Stimulated activated CD8-positive, alpha-beta memory T cell treated with anti-CD3 and anti-CD28 coated beads, Interleukin-15, amount 100 ng/mL, for 48 hours (primary cell): ENCODE measurements around the gene ZBTB4.
"Not testable (repeated sequence)": the region's sequence is repeated elsewhere in the genome, so short reads cannot be mapped to it uniquely, and the experiment has no call there.

Experiments
- DNase-seq, 2 donors: peaks; one replicate each; pipeline ENCODE4 v3.0.0-alpha.2; 2020; ENCODE audit warnings: low read depth in 2 of 2

The ZBTB4 gene

DNA sequence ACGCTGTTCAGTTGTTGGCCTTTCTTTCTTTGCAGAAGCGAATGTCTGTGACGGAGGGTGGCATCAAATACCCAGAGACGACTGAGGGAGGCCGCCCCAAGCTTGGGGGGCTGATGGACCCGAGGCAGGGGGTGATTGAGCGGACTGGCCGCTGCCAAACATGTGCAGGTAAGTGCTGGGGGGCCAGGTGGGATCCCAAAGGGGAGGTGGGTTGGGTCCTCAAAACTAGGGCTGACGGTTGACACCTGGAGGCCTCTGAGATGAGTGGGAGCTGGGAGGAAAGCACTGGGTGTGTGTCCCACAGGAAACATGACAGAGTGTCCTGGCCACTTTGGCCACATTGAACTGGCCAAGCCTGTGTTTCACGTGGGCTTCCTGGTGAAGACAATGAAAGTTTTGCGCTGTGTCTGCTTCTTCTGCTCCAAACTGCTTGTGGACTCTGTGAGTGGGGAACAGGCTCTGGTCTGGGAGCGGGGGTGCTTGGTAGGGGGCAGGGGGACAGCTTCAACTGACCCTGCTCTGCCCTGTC, 16.5 kb upstream of the ZBTB4 start:
- no peak for DNase-seq

DNA sequence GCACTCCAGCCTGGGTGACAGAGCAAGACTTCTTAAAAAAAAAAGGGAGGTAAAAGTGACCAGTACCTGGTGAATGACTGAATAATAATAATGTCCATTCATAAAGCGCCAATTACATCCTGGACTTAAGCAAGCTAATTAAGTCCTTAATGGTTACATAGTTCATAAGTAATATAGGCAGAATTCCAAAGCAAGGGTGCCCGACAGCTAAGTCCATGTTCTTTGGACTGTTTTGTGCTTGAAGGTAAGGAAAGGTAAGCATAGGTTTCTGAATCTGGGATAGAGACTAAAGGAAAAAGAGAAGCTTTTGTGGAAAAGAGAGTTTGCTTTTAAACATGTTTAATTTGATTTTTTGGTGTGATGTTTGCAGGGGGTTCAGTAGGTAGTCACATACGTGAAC, 14.5 kb upstream of the ZBTB4 start:
- no peak for DNase-seq

DNA sequence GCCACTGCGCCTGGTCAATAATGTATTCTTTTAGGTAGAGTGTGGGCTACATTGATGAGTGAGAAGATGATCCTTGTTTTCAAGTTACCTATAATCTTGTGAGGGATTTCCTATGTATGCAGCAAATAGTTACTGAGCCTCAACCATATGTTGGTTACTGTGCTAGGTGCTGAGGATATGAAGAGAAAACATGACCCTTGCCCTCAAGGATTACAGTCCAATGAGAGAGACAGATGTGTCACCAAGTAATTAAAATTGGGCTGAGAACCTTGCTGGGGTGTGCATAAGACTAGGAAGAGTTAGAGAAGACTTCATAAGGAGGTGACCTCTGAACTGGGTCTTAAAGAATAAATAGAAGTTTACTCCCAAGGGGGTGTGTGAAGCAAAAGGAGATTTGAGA, 12.2 kb upstream of the ZBTB4 start:
- DNase-seq = no peak

DNA sequence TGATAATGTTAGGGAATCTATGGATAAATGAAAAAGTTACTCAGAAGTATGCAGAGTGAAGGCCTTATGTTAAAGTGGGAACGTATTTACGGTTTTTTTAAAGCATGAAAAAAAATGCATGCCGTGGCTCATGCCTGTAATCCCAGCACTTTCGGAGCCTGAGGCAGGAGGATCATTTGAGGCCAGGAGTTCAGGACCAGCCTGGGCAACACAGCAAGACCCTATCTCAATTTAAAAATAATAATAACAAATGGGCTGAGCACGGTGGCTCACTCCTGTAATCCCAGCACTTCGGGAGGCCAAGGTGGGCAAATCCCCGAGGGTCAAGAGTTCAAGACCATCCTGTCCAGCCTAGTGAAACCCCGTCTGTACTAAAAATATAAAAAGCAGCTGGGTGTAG, 10.7 kb upstream of the ZBTB4 start:
- DNase-seq = no peak

DNA sequence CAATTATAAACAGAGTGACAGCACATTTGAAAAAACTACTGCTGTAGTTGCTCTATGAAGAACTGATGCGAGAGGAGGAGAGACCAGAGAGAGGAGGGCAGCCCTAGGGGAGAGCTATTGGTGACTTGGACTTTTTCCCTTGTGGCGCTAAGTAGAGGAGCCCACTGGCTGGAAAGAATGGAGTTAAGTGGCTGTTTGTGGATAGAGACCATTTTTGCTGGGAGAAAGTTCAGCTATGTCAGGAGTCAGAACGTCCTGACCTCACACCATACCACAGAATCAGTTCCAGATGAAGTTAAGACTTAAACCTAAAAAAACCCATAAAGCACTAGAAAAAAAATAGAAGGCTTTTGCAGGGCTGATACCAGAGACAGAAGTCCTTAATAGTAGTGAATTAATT, 6.8 kb upstream of the ZBTB4 start:
- DNase-seq = no peak

DNA sequence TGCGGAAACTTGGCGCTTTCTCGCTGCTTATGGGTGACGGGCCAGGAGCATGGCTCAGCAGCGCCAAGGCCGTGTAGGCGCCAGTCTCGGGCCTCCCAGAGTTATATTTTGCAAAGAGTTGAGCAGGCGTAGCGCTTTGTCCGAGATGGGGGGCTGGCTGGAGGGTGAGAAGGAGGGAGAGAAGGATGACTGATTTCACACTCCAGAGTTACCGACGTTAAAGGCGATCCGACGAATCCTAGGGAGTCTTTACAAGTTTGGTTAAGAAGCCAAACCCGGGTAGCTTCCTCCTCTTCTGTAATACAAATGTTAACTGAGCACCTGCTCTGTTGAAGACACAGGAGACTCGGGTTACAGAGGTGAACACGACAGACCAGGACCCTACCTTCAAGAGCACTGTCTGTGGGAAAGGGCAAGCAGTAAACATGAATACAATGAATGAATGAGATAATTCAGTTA, 5.5 kb upstream of the ZBTB4 start:
- no peak for DNase-seq

DNA sequence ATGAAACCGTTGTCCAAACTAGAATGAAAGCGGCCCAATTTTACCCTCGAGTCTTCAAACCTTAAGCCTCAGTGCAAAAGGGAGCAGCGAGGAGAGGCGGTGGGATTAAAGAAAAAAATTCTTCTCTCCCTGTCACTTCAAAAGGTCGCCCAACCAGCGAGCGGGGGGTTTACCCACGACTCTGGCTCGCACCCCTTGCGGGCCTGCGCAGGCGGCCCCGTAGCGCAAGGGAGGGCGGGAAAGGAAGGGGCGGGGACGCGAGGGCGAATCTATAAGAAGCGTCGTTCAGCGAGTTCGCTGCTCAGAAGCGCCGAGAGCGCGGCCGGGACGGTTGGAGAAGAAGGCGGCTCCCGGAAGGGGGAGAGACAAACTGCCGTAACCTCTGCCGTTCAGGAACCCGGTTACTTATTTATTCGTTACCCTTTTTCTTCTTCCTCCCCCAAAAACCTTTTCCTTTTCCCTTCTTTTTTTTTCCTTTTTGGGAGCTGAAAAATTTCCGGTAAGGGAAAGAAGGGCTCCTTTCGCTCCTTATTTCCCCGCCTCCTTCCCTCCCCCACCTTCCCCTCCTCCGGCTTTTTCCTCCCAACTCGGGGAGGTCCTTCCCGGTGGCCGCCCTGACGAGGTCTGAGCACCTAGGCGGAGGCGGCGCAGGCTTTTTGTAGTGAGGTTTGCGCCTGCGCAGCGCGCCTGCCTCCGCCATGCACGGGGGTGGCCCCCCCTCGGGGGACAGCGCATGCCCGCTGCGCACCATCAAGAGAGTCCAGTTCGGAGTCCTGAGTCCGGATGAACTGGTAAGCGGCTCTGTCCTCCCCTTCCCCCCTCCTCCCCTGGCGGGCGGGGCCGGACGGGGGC, 4.9 kb upstream of the ZBTB4 start, which contains the start of gene POLR2A:
Gene POLR2A, plus strand, starts transcription at position 300 of the 852 bp plus-strand sequence.
- peak; percentile 94 for DNase-seq

DNA sequence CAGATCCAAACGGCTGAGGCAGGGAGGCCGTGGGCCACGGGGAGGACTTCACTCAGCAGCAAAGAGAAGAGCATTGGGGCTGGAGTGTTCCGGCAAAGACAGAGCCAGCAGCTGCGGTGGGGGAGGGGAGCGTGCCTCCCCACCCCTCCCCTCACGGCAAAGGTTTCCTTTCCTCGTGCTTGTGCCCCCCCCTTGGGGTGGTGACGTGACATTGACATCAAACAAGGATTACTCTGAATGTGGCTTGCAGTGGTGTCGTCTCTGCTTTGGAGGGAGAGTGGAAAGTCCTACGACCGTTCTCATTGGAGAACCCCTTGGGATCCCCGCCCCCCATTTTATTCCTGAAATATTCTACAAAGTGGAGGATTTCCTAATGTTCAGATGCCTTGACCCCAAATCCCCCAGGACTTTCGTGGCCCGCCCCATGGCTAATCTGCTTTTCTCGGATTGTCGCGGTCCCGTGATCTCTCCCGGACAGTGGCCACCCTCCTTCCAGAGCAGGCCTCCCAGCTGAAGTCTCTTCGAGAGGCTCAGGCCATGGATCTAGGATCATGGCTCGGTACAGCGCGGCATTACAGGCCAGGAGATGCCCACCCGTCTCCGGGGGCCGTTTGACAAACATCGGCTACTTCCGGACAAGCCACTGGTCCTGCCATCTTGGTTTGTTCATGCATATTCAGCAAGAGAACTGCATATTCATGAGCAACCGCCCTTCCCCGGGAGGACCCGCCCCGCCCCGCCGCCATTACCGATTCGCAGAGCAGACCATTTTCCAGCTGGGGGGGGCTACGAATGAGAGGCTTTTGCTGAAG, 4.0 kb upstream of the ZBTB4 start:
- peak; percentile 80 to 88 for DNase-seq

DNA sequence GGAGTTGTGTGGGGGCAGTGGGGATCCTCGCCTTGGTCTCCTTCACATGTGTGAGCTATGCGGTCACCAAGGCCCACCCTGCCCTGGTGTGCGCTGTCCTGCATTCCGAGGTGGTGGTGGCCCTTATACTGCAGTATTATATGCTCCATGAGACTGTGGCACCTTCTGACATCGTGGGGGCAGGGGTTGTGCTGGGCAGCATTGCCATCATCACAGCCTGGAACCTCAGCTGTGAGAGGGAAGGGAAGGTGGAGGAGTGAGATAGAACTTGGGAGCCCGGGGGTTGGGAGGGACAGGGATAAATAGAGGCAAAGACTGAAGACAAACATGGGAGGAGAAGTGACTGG, 3.3 kb upstream of the ZBTB4 start:
- not testable (repeated sequence) for DNase-seq

DNA sequence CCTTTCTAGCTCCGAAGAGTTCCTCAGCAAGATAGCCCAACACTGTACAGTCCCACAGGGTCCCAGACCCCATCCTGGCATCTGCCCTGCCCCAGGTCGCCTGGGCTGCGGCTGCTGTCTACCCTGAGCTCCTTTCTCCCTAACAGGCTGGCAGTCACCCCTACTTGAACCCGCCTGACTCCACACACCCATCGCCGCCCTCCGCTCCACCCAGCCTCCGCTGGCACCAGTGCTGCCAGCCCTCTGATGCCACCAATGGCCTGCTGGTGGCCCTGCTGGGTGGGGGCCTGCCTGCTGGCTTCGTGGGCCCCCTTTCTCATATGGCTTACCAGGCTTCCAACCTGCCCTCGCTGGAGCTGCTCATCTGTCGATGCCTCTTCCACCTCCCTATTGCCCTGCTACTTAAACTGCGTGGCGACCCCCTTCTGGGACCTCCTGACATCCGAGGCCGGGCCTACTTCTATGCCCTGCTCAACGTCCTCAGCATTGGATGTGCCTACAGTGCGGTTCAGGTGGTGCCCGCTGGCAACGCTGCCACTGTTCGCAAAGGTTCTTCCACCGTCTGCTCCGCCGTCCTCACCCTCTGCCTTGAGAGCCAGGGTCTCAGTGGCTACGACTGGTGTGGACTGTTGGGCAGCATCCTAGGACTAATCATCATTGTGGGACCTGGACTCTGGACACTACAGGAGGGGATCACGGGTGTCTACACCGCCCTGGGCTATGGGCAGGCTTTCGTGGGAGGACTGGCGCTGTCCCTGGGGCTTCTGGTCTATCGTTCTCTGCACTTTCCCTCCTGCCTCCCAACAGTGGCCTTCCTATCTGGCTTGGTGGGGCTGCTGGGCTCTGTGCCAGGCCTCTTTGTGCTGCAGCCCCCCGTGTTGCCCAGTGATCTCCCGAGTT, 2.7 kb upstream of the ZBTB4 start:
- DNase-seq = not testable (repeated sequence)

DNA sequence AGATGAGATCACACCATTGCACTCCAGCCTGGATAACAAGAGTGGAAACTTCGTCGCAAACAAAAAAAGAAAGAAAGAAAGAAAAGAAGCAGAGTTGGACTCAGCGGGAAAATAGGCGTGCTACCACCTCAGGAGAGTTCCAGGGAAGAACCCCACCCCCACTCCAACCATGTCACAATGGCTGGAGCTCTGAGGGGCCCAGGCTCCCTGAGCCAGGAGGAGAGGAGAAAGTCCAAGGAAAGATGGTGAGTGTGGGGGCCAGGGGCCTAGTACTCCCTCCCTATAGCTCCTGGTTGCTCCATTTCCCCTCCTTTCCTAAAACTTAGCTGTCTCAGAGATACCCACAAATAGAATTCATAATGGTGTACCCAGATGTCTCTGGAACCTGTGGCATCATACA, 1.8 kb upstream of the ZBTB4 start, which contains the start of gene SLC35G6:
Gene SLC35G6, plus strand, starts transcription at position 172 of the 400 bp plus-strand sequence. Its CDS starts 71 bp downstream, at position 243.
- not testable (repeated sequence) for DNase-seq

DNA sequence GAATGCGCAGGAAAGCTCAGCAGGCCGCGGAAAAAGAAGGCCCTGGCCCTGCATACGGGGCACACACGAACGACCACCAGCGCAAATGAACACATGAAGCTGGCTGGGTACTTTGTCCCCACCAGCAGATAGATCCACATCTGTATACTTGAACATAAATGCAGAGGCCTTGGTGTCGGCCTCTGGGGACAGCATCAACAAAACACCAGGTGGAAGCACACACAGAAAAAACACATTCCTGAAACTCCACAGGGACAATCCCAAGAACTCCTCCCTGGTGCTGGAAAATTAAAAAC, 606 bp upstream of the ZBTB4 start:
- no peak for DNase-seq

DNA sequence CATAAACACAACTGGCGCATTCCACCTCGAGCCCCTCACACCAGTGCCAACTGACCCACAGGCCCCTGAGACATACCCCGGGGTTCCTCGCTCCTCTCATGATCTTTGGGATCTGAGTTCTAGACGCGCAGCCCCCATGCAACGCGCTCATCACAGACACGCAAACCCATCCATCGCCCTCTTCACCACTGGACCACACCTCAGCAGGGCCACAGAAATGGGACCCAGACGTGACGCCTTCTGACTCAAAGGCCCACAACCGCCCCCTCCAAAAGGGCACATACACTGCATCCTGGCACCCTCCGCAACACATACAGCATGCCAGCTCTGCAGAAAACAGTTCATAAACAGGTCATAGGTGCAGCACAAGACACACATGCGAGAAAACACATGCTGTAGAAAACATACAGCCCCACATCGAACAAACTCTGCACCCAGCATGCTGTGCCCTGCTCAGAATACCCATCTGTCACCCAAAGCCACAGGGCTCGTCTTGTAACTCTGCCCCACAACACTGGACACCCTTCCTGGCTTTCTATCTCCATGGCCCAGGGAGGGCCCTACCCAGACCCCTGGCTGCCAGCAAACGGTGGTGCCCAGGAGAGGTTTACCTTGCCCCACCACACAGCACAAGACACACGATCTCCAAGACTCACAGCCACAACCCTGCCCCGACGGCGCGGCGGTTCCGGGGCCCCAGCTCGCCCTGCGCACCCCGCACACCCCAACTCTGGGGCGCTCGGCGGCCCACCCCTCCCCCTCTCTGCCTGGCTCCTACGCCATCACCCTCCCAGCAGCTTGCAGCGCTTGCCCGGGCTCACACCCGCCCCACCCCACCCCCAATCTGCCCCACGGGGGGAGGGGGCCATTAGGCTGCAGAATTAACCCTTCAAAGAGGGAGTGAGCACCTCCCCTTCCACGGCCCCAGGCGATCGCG, 887 bp downstream of the ZBTB4 start:
- DNase-seq = peak in 1 of 2 donors; percentile 42

DNA sequence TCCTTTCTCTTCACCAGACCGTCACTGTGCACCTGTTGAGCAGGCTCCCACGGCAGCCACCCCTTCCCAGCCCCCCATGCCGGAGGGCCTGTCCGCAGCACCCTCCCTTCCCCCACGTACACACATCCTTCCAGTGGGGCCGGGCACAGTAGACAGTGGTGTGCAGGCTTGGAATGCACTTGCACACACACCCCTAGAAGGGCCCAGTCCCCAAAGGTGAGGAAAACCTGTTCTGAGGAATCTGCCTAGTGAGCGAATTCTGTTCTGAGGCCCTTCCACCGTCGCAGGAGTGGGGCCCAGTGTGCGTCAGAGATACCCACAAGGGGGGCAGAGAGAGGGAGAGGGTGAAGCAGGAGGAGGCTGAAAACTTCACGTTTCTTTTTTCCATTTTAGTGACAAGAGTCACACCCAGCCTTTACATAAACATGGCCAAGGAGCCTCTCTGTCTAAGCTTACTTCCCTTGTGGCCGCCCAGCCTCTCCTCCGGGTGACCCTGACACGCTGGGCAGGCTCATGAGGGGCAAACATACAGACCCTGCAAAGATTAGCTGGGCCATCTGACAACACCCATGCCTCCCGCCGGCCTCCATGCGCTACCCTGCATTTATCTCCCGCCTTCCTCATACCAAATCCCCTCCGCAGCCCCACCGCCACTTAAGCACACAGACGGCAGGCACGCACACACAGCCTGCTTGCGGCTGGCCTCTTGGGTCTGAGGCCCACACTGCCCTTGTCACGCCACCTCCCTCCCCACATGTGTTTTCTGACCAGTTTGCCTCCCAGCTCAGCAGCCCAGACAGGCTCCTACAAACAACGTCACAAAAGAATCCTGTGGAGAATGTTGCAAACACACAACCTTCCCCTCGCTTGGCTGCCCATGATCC, 1.8 kb downstream of the ZBTB4 start:
- no peak for DNase-seq

DNA sequence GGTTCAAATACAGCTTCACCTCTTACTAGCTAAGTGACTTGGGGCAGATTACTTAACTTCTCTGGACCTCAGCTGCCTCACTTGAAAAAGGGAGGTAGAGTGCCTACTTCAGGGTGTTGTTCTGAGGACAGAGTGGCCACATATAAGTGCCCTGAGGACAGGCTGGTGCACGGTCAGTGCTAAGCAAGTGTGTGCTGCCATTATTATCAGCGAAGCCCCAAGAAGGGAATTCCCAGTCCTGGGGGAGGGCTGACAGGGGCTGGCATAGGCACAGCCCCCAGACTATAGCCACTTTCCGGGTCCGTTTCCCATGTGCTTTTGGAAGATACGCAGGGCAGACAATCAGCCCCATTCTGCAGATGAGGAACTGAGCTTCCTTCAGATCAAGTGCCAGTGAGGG, 2.5 kb downstream of the ZBTB4 start:
- DNase-seq = no peak

DNA sequence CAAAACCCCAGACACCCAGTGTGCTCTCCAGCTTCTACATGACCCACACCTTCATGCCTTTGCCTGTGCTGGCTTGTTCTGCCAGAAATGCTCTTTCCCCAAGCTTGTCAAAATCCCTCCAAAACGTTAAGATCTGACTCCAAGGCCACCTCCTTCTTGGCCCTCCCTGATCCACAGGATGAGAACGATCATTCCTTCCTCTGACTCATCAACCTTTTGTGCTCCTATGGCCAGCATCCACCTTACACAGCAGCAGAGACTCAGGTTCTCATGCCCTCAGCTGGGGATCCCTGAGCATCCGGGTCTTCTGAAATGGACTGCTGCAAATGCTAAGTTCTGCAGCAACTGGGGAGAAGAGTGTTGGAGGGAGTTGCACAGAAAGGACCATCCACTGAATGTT, 2.9 kb downstream of the ZBTB4 start:
- DNase-seq = no peak

DNA sequence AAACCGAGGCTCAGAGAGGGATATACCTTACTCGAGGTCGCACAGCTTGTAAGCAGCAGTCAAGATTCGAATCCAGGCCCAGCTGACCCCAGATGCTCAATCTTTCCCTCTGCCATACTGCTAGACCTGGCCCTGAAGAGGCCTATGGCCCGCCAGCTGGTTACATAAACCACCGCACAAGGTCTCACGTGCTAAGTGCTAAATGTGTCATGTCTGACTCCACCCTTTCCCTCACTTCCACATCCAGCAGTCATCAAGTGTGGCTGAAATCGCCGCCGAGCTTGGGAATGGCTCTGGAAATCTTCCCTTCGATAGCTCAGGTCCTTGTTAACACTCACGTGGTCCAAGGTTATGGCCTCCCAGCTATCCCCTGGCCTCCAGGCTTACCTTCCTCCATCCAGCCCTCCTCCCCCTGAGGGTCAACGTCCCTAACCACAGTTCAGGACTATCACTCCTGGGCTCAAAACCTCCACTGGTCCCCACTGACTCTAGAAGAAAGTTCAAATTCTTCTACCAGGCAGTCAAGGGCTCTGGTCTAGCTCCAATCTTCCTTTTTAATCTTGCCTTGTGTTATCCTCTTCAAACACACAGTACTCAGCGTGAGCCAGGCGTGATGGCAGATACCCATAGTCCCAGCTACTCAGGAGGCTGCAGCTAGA, 3.5 kb downstream of the ZBTB4 start:
- DNase-seq = no peak

DNA sequence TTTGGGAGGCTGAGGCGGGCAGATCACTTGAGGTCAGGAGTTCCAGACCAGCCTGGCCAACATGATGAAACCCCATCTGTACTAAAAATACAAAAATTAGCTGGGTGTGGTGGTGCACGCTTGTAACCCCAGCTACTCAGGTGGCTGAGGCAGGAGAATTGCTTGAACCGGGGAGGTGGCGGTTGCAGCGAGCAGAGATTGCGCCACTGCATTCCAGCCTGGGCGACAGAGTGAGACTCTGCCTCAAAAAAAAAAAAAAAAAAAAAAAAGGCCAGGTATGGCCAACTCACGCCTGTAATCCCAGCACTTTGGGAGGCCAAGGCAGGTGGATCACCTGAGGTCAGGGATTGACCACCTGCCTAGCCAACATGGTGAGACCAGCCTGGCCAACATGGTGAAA, 4.7 kb downstream of the ZBTB4 start:
- not testable (repeated sequence) for DNase-seq

DNA sequence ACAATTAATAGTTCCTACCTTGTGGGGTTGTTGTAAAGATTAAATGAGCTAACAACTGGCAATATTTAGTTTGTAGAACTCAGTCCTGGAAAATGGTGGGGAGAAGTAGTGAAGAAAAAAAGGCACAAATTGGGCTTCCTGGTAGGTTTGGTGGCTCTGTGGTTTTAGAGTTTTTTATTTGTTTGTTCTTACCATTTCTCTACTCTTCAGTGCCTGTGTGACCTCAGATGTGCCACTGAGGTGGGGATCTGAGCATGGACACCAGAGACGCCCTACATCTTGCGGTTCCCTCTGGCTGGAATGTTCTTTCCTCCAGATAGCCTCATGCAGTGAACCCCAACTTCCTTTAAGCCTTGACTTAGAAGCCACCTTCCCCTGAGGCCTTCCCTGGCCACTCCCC, 7.7 kb downstream of the ZBTB4 start:
- DNase-seq = no peak
